ENCODE data around the gene IL34. TPM values are rescaled to one million over a fixed set of nuclear protein-coding genes. Genes with fewer than 3 reads are reported as not detected.

The IL34 gene
- total RNA-seq, 1 experiment from 2014 or later, result 4.4 TPM

- H4K5ac ChIP-seq (ENCODE audit: insufficient read length, low read depth, low read length), result no peak overlapping the region
- no CpG with 5 or more reads among the region's 16 CpGs for WGBS (ENCODE audit: extremely low coverage, insufficient read length, low lambda C conversion rate)
- H2BK15ac ChIP-seq (ENCODE audit: low read depth, low read length), result no peak overlapping the region
- Mint-ChIP-seq H3K27me3 (ENCODE audit: low read depth) (no peaks in the 10 kb centered on the region; the same call in 1 of the 2 replicates), H3K27ac (peak overlapping the region in 1 of 3 experiments; percentile 85; a peak in 4 of 7 replicates), H3K4me1 (peaks cover 30 to 36% of the 10 kb centered on the region in 2 experiments), H3K4me3 (no peak overlapping the region), H3K9me3 (no peaks in the 10 kb centered on the region; a peak in 1 of 5 replicates), H3K36me3 (ENCODE audit: insufficient read depth in 1 of 3, low read depth in 3 of 3) (peaks cover 4 to 11% (median 9%) of the 10 kb centered on the region in 3 experiments; a peak in 4 of 7 replicates)
- H3K18ac ChIP-seq (ENCODE audit: insufficient read length, low read depth, low read length), result no peak overlapping the region
- H2AFZ ChIP-seq (ENCODE audit: low read length), result no peak overlapping the region
- H3K4ac ChIP-seq (ENCODE audit: low read depth, low read length), result no peak overlapping the region
- H3K23me2 ChIP-seq (ENCODE audit: insufficient read length, low read depth, low read length, poor library complexity, severe bottlenecking), result no peaks in the 10 kb centered on the region
- H3K9me3 ChIP-seq (ENCODE audit: control insufficient read depth, low read depth, low read length), result no peaks in the 10 kb centered on the region
- H4K20me1 ChIP-seq (ENCODE audit: control insufficient read depth, insufficient read depth, insufficient read length), result no peaks in the 10 kb centered on the region
- DNase-seq, result peak; percentile 68
- no peak overlapping the region for H2BK120ac ChIP-seq (ENCODE audit: low read depth, low read length, poor library complexity, severe bottlenecking)
- no peak overlapping the region for H3T11ph ChIP-seq (ENCODE audit: low read length)
- no peak overlapping the region for H4K91ac ChIP-seq (ENCODE audit: insufficient read length, low read depth, low read length)
- no peaks in the 10 kb centered on the region for H3K79me2 ChIP-seq (ENCODE audit: insufficient read depth, low read length)
- H3K79me1 ChIP-seq (ENCODE audit: insufficient read depth, low read depth, low read length, poor library complexity, severe bottlenecking), result no peaks in the 10 kb centered on the region
- no peak overlapping the region for H3K4me2 ChIP-seq (ENCODE audit: insufficient read depth, insufficient read length, low read length)
- TF ChIP-seq CTCF (conservative IDR thresholded peaks at IDR 0.05), result peak; percentile 37; the same call in 2 of the 3 replicates
- no peak overlapping the region for H2BK5ac ChIP-seq (ENCODE audit: insufficient read length, low read length)
- H2AK5ac ChIP-seq (ENCODE audit: insufficient read length, low read length), result no peak overlapping the region
- no peak overlapping the region for H3K14ac ChIP-seq (ENCODE audit: insufficient read depth, low read length)
- no peak overlapping the region for H2BK12ac ChIP-seq (ENCODE audit: insufficient read length, low read depth, low read length)
- H3K27ac ChIP-seq (ENCODE audit: insufficient read length, low read depth, low read length), result no peak overlapping the region
- H3K4me1 ChIP-seq (ENCODE audit: insufficient read depth, low read length), result peaks cover 2% of the 10 kb centered on the region; the same call in 1 of the 2 replicates
- no peak overlapping the region for H3K56ac ChIP-seq (ENCODE audit: insufficient read length, low read depth, low read length)
- H2BK20ac ChIP-seq (ENCODE audit: low read depth, low read length, poor library complexity, severe bottlenecking), result no peak overlapping the region
- H3K23ac ChIP-seq (ENCODE audit: insufficient read length, low read depth, low read length), result no peak overlapping the region
- no peak overlapping the region for H3K9ac ChIP-seq (ENCODE audit: extremely low read depth, insufficient read length, low read length)
- no peak overlapping the region for H4K8ac ChIP-seq (replicated peaks; ENCODE audit: insufficient read length, low read depth, low read length)
- no peaks in the 10 kb centered on the region for H3K27me3 ChIP-seq (ENCODE audit: insufficient read depth, low read length)
Measured at GRCh38 chr16:70703041-70703834, 56.9 kb downstream of the IL34 start.

Data from H9 (cell line).